HG03575 (cell line): Measurements from ENCODE around the gene NLRP7.
"Not testable (repeated sequence)": the region's sequence is repeated elsewhere in the genome, so short reads cannot be mapped to it uniquely, and the experiment has no call there.

Source experiments
- ATAC-seq: cut with Tn5 transposase; IDR thresholded peaks from one replicate; pipeline ENCODE4 v1.9.1; 2021; ENCODE audit not compliant: unreplicated experiment, insufficient number of reproducible peaks, low FRiP score; ENCODE audit errors: extremely low read depth

NLRP7 gene

DNA sequence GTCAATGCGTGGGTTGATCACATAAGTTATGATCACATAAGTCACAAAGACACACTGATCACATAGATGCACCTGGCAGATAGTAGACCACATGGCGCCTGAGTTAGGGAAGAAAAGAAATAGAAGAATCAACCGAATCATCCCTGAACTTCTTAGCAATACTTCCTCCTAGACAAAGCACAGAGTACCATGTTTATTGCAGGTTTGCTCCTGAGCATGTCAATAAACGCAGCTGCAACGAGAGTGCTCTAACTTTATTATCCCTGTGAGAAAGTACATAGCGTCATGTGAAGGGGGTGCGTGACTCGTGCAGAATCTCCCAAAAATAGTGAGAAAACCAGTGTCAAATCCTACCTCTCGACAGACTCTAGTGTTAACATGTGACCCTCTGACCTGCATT, 24.1 kb downstream of the NLRP7 start:
- ATAC-seq = no peak

- no peak for ATAC-seq
These were observed 26.2 kb downstream of the NLRP7 start for GRCh38 chr19:54921082-54921481.

DNA sequence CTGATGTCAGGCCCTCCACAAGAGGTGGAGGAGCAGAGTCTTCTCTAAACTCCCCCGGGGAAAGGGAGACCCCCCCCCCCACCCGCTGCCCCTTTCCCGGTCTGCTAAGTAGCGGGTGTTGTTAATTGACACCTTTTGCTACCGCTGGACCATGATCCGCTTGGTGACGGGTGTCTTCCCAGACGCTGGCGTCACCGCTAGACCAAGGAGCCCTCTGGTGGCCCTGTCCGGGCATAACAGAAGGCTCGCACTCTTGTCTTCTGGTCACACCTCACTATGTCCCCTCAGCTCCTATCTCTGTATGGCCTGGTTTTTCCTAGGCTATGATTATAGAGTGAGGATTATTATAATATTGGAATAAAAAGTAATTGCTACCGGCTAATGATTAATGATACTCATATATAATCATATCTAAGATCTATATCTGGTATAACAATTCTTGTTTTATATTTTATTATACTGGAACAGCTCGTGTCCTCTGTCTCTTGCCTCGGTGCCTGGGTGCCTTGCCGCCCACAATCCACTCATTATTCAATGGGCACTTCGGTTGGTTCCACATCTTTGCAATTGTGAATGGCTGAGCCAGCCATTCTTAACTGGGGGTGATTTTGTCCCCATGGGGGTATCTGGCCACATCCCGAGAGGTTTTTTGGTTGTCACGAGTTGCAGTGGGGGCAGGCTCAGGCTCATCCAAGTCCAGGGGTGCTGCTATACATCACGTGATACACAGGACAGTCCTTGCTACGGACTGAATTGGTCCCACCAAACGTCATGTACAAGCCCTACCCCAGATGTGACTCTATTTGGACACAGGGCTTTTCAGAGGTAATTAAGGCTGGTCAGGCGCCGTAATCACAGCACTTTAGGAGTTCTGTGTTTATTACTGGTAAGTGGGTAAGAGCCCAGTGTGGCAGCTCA, 27.4 kb downstream of the NLRP7 start:
- not testable (repeated sequence) for ATAC-seq

GRCh38 chr19:54918499-54918898, 28.8 kb downstream of the NLRP7 start:
- ATAC-seq = no peak

- no peak for ATAC-seq
These were observed 30.5 kb downstream of the NLRP7 start for GRCh38 chr19:54916822-54917221.

- ATAC-seq = not testable (repeated sequence)
These were observed 39.4 kb downstream of the NLRP7 start for GRCh38 chr19:54907899-54908298.

DNA sequence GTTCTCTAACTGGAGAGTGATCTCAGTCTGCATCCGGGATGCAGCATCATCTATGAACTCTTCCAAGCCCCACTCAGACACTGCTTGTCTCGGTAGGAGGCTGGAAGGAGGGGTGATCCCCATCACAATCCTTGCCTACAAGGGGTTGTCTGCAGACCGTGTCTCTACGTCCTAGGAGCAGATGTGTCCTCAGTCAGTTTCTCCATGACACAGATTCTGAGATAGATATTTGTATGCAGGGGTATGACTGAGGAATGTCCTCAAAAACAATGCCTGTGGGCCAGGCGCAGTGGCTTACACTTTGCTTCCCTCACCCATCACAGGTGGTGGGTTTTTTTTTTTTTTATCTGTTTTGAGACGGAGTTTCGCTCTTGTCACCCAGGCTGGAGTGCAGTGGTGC, 40.5 kb downstream of the NLRP7 start:
- ATAC-seq = no peak

DNA sequence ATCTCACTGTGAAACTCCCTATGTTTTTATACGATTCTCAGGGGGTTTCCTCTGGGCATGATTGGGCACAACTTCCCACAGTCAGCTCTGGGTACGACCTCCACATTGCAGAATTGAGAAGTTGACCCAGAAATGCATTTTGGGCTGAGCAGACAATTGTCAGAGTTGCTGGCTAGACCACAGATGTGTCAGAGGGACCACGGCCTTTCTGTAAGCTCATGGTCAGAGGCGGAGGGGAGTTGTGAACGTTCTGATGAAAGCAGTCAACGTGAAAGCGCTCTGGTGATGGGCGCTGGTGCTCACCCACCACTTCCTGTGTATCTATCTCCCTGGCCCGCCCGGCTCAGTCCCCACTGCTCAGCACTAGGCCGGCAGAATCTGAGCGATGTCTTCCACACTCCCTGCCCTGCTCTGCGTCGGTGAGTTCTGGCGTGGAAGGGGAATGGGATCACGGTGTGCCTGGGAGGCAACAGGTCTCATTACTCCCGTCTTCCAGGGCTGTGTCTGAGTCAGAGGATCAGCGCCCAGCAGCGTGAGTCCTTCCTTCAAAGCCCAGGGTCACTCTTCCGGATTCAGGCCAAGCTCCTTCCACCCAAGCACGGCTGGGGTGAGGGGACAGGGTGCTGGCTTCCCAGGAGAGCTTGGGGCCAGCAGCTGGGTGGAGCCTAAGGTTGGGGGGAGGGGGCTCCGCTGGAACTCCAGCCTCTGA, 41.4 kb downstream of the NLRP7 start, which contains the start of gene NCR1:
TSS of gene NCR1 (plus strand) at position 346 of the 709 bp plus-strand sequence. CDS start at position 386, 40 bp downstream.
- ATAC-seq = no peak

DNA sequence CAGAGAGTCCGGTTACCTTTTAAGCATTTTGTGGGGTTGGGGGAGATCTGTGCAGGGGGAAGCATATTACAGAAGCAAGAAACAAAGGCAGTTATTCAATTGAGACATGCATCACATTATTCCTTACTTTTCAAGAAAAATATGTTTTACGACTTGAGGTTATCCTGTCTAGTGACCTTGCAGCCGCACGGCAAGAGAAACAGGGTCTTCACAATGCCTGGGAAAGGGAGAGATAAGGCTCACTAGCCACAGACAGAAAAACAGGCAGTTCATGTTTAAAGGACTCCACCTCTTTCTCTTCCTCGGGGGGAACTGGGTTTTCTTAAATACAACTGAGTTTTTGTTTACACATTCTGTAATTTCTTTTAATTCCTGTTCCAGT, 41.9 kb downstream of the NLRP7 start:
- ATAC-seq = no peak

GRCh38 chr19:54904261-54904660, 43.1 kb downstream of the NLRP7 start:
- not testable (repeated sequence) for ATAC-seq

DNA sequence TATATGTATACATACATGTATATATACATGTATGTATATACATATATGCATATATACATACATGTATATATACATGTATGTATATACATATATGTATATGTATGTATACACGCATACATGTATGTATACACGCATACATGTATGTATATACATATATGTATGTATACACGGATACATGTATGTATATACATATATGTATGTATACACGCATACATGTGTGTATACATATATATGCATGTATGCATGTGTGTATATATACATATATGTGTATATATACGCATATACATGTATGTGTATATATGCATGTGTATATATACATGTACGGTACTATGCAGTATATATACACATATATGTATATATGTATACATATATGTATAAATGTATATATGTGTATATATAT, 44.0 kb downstream of the NLRP7 start:
- no peak for ATAC-seq

DNA sequence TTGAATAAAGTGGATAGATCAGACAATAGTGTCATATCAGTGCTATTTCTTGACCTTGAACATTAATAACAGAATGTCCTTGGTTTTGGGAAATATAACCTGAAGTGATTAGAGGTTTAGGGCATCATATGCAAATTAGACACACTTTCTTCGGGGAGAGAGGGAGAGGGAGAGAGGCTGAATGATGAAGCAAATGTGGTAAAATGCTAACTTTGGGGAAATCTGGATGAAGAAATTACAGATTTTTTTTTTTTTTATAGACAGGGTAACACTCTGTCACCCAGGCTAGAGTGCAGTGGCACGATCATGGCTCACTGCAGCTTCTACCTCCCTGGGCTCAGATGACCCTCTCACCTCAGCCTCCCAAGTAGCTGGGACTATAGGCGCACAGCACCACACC, 45.3 kb downstream of the NLRP7 start:
- ATAC-seq = no peak

DNA sequence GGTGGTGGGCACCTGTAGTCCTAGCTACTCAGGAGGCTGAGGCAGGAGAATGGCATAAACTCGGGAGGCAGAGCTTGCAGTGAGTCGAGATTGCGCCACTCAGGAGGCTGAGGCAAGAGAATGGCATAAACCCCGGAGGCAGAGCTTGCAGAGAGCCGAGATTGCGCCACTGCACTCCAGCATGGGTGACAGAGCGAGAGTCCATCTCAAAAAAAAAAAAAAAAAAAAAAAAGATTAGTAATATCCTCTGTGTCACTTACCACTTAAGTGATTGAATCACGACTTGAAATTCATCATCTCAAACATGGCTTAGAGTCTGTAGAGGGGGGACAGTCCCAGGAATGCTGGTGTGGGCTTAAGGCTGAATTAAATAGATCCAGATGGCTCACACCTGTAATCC, 46.2 kb downstream of the NLRP7 start:
- ATAC-seq = not testable (repeated sequence)

DNA sequence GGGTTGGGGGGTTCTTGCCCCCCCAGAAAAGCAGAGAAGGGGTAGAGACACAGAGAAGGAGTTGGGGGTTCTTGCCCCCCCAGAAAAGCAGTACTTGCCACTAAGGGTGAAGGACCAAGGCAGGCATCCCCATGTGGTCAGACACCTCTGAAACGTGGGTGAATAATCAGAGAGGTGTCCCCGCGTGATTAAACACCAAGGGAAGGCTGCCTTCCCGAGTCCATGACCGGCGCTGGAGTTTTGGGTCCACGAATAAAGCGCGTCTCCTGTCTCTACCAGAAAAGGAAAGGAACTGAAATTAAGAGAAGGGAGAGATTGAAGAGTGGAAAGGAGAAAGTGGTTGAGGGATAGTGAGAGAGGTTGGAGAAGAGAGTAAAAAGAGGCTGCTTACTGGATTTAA, 47.7 kb downstream of the NLRP7 start:
- not testable (repeated sequence) for ATAC-seq

- ATAC-seq = not testable (repeated sequence)
These were observed 48.6 kb downstream of the NLRP7 start for GRCh38 chr19:54898685-54899084.

GRCh38 chr19:54896036-54896435, 51.3 kb downstream of the NLRP7 start:
- ATAC-seq = no peak

- not testable (repeated sequence) for ATAC-seq
These were observed 53.2 kb downstream of the NLRP7 start for GRCh38 chr19:54894106-54894505.

DNA sequence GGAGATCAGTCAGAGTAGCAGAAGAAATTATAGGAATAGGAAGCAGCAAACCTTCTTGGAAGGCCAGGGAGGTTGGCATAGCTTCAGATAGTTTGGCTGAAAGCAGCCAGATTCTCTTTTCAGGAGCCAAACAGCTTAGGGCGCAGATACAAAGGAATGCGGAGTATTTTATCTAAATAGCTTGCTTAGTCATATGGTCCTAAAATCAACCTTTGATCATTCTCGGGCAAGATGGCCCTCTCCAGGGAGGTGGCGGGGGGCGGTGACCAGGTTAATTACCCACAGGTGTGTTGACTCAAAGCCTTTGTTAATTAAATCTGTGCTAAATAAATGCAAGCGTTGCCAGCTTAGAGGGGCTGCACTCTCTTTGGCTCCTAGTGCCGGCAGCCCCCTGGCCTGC, 53.9 kb downstream of the NLRP7 start:
- no peak for ATAC-seq

DNA sequence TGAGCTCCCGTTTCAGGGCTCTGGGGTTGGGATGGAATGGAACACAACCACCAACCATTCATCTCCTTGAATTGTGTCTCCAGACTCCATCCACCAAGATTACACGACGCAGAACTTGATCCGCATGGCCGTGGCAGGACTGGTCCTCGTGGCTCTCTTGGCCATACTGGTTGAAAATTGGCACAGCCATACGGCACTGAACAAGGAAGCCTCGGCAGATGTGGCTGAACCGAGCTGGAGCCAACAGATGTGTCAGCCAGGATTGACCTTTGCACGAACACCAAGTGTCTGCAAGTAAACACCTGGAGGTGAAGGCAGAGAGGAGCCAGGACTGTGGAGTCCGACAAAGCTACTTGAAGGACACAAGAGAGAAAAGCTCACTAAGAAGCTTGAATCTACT, 57.8 kb downstream of the NLRP7 start:
- ATAC-seq = no peak

GRCh38 chr19:54888239-54888638, 59.1 kb downstream of the NLRP7 start:
- ATAC-seq = no peak
